Activated CD4-positive, alpha-beta memory T cell treated with anti-CD3 and anti-CD28 coated beads, Interleukin-2, amount 10 ng/mL, durations not matched to agents 7 days and 5 days (primary cell): ENCODE measurements around the gene FKBP15. TPM values are rescaled to one million over a fixed set of nuclear protein-coding genes. Genes with fewer than 3 reads are reported as not detected.

Source experiments
- CTCF ChIA-PET: fragments of 350-600 bp; sonication (Branson Sonifier 250); formaldehyde crosslinking; loops from one replicate; lab custom pipeline; 2021; ENCODE audit warnings: antibody characterized with exemption, inconsistent platforms; lab: Charles Lee
- POLR2A ChIA-PET: fragments of 350-600 bp; sonication (Branson Sonifier 250); formaldehyde crosslinking; loops from one replicate; lab custom pipeline; 2021; ENCODE audit warnings: antibody characterized with exemption; lab: Charles Lee
- DNase-seq: peaks from one replicate; pipeline ENCODE4 v3.0.0-alpha.2; 2020
- H3K27ac Mint-ChIP-seq: one replicate; pipeline ENCODE4 v1.8.0; 2021; ENCODE audit warnings: mild to moderate bottlenecking, mixed read lengths
- H3K27me3 Mint-ChIP-seq: one replicate; pipeline ENCODE4 v1.8.0; 2021; ENCODE audit warnings: mixed read lengths
- H3K36me3 Mint-ChIP-seq: one replicate; pipeline ENCODE4 v1.8.0; 2021; ENCODE audit warnings: low read depth, mixed read lengths
- H3K4me1 Mint-ChIP-seq: one replicate; pipeline ENCODE4 v1.8.0; 2021; ENCODE audit warnings: mixed read lengths
- H3K4me3 Mint-ChIP-seq: one replicate; pipeline ENCODE4 v1.8.0; 2021; ENCODE audit warnings: mild to moderate bottlenecking, mixed read lengths
- H3K9me3 Mint-ChIP-seq: one replicate; pipeline ENCODE4 v1.8.0; 2021; ENCODE audit warnings: mixed read lengths
- total RNA-seq, 2 experiments: library from RNA; stranded (reverse); gene quantifications; one replicate each; pipeline ENCODE4 v1.2.3, GENCODE V29; 2021

Gene FKBP15
- total RNA-seq, 2 experiments from 2014 or later: 34.9 to 38.2 TPM

DNA sequence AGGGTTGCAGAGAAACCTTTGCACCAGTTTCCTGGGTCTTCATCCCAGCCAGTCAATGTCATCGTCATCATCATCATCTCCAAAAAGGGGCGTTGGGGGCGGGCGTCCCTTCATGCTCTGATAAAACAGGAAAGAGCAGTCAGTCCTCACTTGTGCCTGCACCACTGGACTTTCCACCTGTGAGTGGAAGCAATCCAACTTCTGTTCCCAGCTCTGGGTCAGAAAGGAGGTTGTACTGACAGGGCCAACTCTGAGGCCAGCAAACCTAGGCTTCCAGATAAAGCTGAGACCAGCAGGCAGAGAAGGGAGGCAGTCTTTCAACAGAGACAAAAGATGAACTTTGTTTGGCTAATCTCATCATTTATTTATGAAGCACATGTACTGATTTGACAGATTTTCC lies 55.0 kb downstream of the FKBP15 start:
- ChIA-PET POLR2A (interaction anchor here (1.9 kb wide), 1 partner anchor 55 kb away, joined by 7 read pairs; the partner anchor contains the start of genes FKBP15 and SLC31A1), CTCF (no interaction called here)
- Mint-ChIP-seq H3K4me1 (no peaks in the 10 kb centered on the region), H3K9me3 (no peaks in the 10 kb centered on the region), H3K36me3 (peaks cover 77% of the 10 kb centered on the region), H3K4me3 (no peak overlapping the region), H3K27ac (no peak overlapping the region), H3K27me3 (no peaks in the 10 kb centered on the region)
- no peak for DNase-seq

DNA sequence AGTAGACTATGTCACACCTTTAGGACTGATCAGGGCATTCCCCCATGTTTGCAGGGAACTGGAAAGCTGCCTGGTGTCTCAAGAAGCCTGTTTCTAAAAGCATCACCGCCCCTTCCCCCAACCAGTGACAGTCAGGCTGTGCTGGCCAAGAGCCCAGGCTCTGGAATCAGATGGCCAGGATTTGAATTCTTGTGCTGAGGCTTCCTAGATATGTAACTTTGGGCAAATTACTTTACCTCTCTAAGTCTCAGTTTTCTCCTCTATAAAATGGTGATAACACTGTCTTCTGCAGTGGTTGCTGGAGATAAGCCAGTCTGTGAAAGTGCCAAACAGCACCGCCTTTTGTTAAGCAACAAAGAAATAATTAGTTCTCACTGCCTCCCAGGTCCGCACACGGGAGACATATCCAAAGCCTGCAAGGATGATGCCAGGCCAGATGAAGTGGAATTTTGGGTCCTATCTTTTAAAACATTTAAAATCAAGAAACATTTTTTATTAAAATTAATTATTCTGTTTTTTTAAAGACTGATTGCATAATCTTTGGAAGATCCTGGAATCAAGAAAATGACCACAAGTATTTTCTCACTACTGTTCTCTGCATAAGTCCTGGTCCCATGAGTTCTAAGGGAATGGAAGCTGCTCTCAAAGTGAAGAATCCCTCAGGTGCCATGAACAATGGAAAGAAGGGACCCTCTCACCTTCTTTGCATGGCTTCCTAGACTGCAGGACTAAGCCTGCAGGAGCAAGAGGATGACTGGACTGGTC lies 56.4 kb downstream of the FKBP15 start:
- no peak for DNase-seq
- ChIA-PET POLR2A (no interaction called here), CTCF (no interaction called here)
- peaks cover 73% of the 10 kb centered on the region for H3K36me3 Mint-ChIP-seq
- no peak overlapping the region for H3K27ac Mint-ChIP-seq
- no peaks in the 10 kb centered on the region for H3K27me3 Mint-ChIP-seq
- no peaks in the 10 kb centered on the region for H3K4me1 Mint-ChIP-seq
- no peak overlapping the region for H3K4me3 Mint-ChIP-seq
- H3K9me3 Mint-ChIP-seq: no peaks in the 10 kb centered on the region

DNA sequence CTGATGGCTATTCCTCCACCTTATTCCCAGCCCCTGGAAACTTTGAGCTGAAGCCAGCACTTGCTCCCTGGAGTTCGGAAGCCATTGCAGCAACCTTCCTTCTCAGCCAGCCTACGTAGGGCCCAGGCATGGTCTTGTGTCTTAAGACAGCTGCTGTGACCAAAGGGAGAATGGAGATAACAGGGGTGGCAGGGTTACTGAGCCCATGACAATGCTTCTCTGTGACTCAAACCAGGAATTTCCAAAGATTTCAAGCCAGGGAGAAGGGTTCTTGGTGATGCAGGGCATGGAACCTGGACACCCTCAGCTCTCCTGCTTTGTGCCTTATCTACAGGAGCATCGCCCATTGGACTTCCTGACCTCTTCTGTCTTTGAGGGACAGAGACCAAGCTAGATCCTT lies 58.1 kb downstream of the FKBP15 start:
- Mint-ChIP-seq H3K4me3 (no peak overlapping the region), H3K27ac (no peak overlapping the region), H3K4me1 (no peaks in the 10 kb centered on the region), H3K36me3 (peaks cover 65% of the 10 kb centered on the region), H3K27me3 (no peaks in the 10 kb centered on the region), H3K9me3 (no peaks in the 10 kb centered on the region)
- POLR2A ChIA-PET: interaction anchor here (1.3 kb wide), 1 partner anchor 8 kb away, joined by 3 read pairs; no protein-coding TSS in a partner anchor
- DNase-seq: no peak
- CTCF ChIA-PET: interaction anchor here (0.8 kb wide), 1 partner anchor 12 kb away, joined by 3 read pairs; the partner anchor contains the start of gene SLC31A2

DNA sequence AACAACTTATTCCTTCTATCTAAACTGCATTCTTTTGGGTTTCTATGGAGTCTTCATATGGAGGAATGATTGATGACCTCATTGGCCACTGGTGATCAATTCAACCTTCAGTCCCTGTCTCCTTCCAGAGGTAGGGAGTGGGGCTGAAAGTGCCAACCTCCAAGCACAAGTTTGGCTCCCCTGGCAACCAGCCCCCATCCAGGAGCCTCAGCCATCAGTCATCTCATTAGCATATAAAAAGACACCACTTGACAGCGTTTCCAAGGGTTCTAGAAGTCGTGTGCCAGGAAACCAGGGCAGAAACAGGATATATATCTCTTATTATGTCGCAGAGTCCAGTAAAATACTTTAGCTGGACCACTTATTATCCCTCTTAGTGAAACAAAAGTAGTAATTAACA lies 60.5 kb downstream of the FKBP15 start:
- Mint-ChIP-seq H3K4me3 (no peak overlapping the region), H3K4me1 (peaks cover 16% of the 10 kb centered on the region), H3K27ac (no peak overlapping the region), H3K27me3 (no peaks in the 10 kb centered on the region), H3K9me3 (no peaks in the 10 kb centered on the region), H3K36me3 (peaks cover 46% of the 10 kb centered on the region)
- POLR2A ChIA-PET: no interaction called here
- DNase-seq: no peak
- CTCF ChIA-PET: no interaction called here

DNA sequence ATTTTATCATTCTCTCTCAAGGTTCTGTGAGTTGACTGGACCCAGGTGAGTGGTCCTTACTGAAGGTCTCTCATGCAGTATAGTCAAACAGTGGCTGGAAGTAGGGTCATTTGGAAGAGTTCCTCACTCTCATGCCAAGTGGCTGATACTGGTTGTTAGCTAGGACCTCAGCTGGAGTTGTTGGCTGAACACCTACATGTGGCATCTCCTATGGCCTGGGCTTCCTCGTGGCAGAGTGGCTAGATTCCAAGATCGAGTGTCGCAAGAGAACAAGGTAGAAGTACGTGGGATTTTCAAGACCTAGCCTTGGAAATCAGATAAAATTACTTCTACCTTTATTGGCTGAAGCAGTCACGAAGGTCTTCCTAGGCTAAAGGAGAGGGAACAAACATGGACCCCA lies 62.6 kb downstream of the FKBP15 start:
- Mint-ChIP-seq H3K27ac (no peak overlapping the region), H3K36me3 (peaks cover 30% of the 10 kb centered on the region), H3K4me3 (no peak overlapping the region), H3K27me3 (no peaks in the 10 kb centered on the region), H3K4me1 (peaks cover 26% of the 10 kb centered on the region), H3K9me3 (no peaks in the 10 kb centered on the region)
- DNase-seq: no peak
- POLR2A ChIA-PET: no interaction called here
- CTCF ChIA-PET: no interaction called here

DNA sequence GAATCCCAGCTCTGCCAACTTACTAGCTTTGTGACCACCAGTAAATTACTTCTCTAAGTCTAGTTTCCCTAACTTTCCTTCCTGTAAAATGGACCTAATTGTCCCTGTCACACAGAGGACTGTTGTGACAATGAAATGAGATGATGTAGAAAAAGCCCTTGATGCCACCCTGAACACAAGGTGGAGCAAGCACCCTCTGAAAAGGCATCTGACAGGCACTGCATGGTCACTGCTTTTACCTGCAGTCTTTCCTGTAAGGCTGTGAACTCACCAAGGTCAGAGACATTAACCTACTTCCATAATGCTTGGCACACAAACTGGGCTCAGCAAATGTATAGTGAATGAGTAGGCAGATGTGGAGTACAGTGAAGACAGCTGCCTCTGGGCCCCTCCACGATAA lies 64.2 kb downstream of the FKBP15 start:
- peak overlapping the region; percentile 11 for H3K27ac Mint-ChIP-seq
- H3K4me1 Mint-ChIP-seq: peaks cover 36% of the 10 kb centered on the region
- no peaks in the 10 kb centered on the region for H3K27me3 Mint-ChIP-seq
- ChIA-PET CTCF (interaction anchor here (0.7 to 1.5 kb wide), 3 partner anchors 18 to 118 kb away, joined by 3 to 9 read pairs (median 3); partner anchors contain the start of gene CDC26), POLR2A (interaction anchor here (0.9 to 1.4 kb wide), 2 partner anchors 10 to 64 kb away, joined by 3 to 5 read pairs; partner anchors contain the start of gene FKBP15)
- H3K9me3 Mint-ChIP-seq: no peaks in the 10 kb centered on the region
- H3K36me3 Mint-ChIP-seq: peaks cover 16% of the 10 kb centered on the region
- no peak for DNase-seq
- no peak overlapping the region for H3K4me3 Mint-ChIP-seq

DNA sequence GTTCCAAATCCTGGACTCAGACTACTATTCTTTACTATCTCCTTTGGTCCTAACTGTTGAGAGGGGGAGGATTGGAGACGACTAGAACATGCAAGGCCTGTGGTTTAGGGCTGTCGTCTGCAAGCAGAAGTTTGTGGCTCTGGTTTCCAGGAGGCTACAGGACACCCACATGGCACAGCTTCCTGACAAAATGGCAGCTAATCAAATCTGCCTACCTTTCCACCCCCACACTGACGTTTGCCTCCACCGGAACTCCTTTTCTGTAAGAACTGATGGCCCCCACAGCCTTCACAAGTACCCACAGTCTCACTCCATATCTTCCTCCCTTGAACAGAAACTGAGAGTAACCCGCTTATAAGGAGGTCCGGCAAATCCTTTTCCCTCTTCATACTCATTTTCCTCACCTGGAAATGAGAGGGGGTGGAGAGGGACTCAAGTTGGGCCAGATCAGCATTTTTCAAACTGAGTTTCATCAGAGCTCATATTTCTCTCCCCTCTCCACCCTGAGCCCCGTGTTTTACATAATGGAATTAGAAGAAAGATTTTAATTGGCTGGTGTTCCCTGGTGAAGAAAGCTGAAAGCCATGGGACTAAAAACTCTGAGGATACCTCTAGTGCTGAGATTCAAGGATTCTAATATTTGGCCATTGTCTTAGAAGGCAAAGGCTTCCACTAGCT lies 65.0 kb downstream of the FKBP15 start:
- H3K4me1 Mint-ChIP-seq: peaks cover 41% of the 10 kb centered on the region
- no peaks in the 10 kb centered on the region for H3K9me3 Mint-ChIP-seq
- POLR2A ChIA-PET: interaction anchor here (0.7 to 1.4 kb wide), 3 partner anchors 11 to 119 kb away, joined by 3 to 5 read pairs (median 5); partner anchors contain the start of genes CDC26, FKBP15 and PRPF4
- no peak overlapping the region for H3K4me3 Mint-ChIP-seq
- peak; percentile 58 for DNase-seq
- CTCF ChIA-PET: interaction anchor here (0.7 to 1.5 kb wide), 6 partner anchors 9 to 439 kb away, joined by 3 to 9 read pairs (median 3); partner anchors contain the start of genes CDC26 and PRPF4
- peaks cover 12% of the 10 kb centered on the region for H3K36me3 Mint-ChIP-seq
- H3K27ac Mint-ChIP-seq: peak overlapping the region; percentile 49
- H3K27me3 Mint-ChIP-seq: no peaks in the 10 kb centered on the region

DNA sequence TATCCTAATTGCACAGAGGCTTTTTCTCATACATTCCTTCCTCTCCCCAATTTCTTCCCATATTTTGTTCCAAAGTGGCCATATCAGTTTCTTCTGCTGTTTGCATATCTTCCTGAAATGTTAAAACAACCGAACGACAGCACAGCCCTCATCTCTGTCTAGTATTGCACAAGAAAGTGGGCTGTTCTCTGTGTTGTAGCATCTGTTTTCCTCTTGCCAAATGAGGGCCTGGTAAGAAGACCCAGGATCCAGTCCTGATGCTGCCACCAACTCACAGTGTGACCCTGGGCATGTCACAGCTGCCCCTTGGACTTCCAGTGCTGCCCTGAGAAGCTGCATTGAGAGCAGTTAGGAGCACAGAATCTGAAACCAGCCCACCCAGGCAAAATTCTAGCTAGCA lies 66.1 kb downstream of the FKBP15 start:
- no peak overlapping the region for H3K4me3 Mint-ChIP-seq

DNA sequence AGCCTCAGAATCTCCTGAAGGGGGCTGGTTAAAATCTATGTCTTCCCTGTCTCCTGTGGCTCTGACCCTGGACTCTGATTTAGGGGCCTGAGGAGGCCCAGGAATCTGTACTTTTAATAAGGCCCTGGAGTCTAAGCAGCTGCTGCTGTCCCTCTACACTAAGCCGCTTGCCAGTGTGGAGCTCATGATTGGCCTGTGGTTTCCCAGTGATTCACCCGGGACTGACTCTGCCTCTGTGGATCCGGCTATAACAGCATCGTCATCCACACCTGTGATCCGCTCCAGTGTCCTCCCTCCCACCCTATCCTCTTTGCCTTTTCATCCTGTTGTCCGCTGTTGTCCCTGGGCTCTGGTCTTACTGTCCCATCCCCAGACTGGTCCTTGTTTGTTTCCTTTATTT lies 66.6 kb downstream of the FKBP15 start:
- H3K4me1 Mint-ChIP-seq: peaks cover 45% of the 10 kb centered on the region
- H3K36me3 Mint-ChIP-seq: peaks cover 8% of the 10 kb centered on the region
- POLR2A ChIA-PET: interaction anchor here (0.8 kb wide), 1 partner anchor 67 kb away, joined by 3 read pairs; the partner anchor contains the start of gene SLC31A1
- no peaks in the 10 kb centered on the region for H3K27me3 Mint-ChIP-seq
- DNase-seq: no peak
- CTCF ChIA-PET: no interaction called here
- no peak overlapping the region for H3K27ac Mint-ChIP-seq
- no peak overlapping the region for H3K4me3 Mint-ChIP-seq
- H3K9me3 Mint-ChIP-seq: no peaks in the 10 kb centered on the region

More for the DNA sequence above, 66.1 kb downstream of the FKBP15 start:
- CTCF ChIA-PET: interaction anchor here (0.8 to 1.2 kb wide), 3 partner anchors 8 to 120 kb away, joined by 3 to 5 read pairs (median 4); partner anchors contain the start of genes CDC26 and PRPF4
- Mint-ChIP-seq H3K27ac (no peak overlapping the region), H3K27me3 (no peaks in the 10 kb centered on the region), H3K4me1 (peaks cover 45% of the 10 kb centered on the region), H3K36me3 (peaks cover 8% of the 10 kb centered on the region), H3K9me3 (no peaks in the 10 kb centered on the region)
- POLR2A ChIA-PET: interaction anchor here (0.8 kb wide), 1 partner anchor 67 kb away, joined by 3 read pairs; the partner anchor contains the start of gene SLC31A1
- DNase-seq: no peak

DNA sequence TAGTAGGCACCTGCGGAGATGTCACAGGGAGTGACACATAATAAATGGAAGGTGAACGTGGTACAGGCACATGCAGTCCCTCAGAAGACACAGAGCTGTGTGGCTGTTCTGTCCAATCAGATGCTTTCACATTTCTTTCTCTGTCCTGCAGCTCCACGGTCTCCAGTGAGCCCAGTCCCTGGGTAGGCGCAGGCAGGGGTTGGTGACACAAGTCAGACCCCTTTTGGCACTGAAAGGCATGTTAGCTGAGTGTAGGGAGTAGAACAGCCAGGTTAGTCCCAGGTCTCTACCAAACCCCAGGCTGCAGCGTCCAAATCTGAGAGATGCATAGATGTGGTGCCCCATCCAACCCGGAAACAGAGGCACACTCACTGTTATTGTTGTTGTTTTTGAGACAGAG lies 67.5 kb downstream of the FKBP15 start:
- no peak for DNase-seq
- no peaks in the 10 kb centered on the region for H3K27me3 Mint-ChIP-seq
- no peaks in the 10 kb centered on the region for H3K9me3 Mint-ChIP-seq
- ChIA-PET POLR2A (no interaction called here), CTCF (interaction anchor here (1.1 kb wide), 1 partner anchor 41 kb away, joined by 5 read pairs; no protein-coding TSS in a partner anchor)
- no peak overlapping the region for H3K4me3 Mint-ChIP-seq
- H3K36me3 Mint-ChIP-seq: peaks cover 3% of the 10 kb centered on the region
- H3K4me1 Mint-ChIP-seq: peaks cover 45% of the 10 kb centered on the region
- no peak overlapping the region for H3K27ac Mint-ChIP-seq

DNA sequence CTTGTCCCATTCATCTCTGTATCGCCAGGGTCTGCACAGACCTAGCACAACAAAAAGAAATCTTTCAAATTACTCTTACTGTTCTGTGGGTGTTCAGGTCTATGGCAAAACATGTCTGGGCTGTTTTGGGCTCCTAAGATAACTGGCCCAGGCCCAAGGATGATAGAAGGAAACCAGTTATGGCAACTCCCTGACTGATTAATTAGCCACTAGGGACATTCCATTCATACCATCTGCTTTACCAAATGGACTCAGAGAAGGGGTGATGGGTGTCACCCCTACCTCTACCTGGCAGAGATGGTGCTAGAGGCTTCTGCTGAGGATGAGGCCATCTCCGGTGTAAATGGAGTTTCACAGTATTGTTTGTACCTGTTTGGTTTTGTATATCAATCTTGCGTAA lies 68.4 kb downstream of the FKBP15 start:
- Mint-ChIP-seq H3K9me3 (no peaks in the 10 kb centered on the region), H3K4me1 (peaks cover 45% of the 10 kb centered on the region), H3K4me3 (peak overlapping the region; percentile 54), H3K27me3 (no peaks in the 10 kb centered on the region), H3K36me3 (no peaks in the 10 kb centered on the region), H3K27ac (no peak overlapping the region)
- DNase-seq: no peak
- ChIA-PET CTCF (interaction anchor here (1.1 kb wide), 1 partner anchor 40 kb away, joined by 5 read pairs; no protein-coding TSS in a partner anchor), POLR2A (interaction anchor here (2.3 kb wide), 1 partner anchor 68 kb away, joined by 19 read pairs; the partner anchor contains the start of genes FKBP15 and SLC31A1)

DNA sequence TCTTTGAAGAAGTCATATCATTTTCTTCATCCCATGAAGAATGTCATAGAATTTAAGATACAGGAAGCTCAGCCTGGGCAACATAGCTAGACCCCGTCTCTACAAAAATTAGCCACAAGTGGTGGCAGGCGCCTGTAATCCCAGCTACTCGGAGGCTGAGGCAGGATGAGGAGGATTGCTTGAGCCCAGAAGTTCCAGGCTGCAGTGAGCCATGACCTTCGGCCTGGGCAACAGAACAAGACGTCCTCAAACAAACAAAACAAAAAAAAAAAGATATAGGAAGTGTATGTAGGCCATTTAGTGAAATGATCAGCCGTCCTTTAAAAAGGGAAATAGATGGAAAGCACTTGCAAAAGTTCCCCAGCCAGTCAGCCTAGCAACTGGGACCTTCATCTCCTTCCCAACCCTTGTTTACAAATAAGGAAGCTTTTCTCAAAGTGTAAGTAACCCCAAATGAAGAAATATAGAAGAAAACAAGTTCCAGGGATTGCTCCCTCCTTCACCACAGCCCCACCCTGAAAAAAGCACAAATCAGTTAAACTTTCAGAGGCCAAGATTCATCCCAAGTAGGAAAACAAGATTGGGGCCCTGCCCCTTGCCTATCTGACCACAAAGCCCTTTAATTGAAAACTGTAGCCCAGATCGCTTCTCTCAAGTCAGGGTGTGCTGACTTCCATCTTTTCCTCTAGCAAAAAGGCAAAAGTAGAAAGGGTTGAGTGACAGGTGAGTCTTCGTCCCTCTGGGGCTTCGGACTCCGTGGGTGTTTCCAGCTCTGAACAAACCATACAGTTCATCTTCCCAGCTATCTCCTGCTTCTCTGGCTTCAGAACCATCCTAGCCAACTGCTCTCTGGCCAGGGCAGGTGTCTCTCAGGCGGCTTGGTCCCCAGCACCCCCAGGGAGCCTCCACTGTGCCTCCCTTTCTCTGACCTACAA lies 69.1 kb downstream of the FKBP15 start:
- Mint-ChIP-seq H3K36me3 (no peaks in the 10 kb centered on the region), H3K4me3 (peak overlapping the region; percentile 75), H3K27me3 (no peaks in the 10 kb centered on the region), H3K27ac (no peak overlapping the region), H3K9me3 (no peaks in the 10 kb centered on the region), H3K4me1 (peaks cover 42% of the 10 kb centered on the region)
- CTCF ChIA-PET: interaction anchor here (0.7 to 2.6 kb wide), 8 partner anchors 10 to 258 kb away, joined by 3 to 21 read pairs (median 4); partner anchors contain the start of genes ALAD, CDC26 and PRPF4
- POLR2A ChIA-PET: interaction anchor here (1.0 to 2.3 kb wide), 5 partner anchors 10 to 258 kb away, joined by 3 to 19 read pairs (median 5); partner anchors contain the start of genes C9orf43, CDC26, FKBP15 and POLE3
- no peak for DNase-seq
